Measurements from ENCODE around the gene SARS1. TPM values are rescaled to one million over a fixed set of nuclear protein-coding genes. Genes with fewer than 3 reads are reported as not detected.

SARS1 gene
- total and polyA plus RNA-seq, 2 of the 8 experiments (the other 6 are each of a cell fraction or from before 2014, with no cell fraction given) = 83.1 to 146 TPM

GRCh38 chr1:109184687-109185086, 29.0 kb upstream of the SARS1 start (continued):
- TF ChIP-seq CHD7 (IDR thresholded peaks at IDR 0.05; ENCODE audit: insufficient replicate concordance, low read length) = no peak
- TF ChIP-seq EGR1 (IDR thresholded peaks at IDR 0.05; ENCODE audit: borderline replicate concordance, low read depth, low read length) = no peak
- TF ChIP-seq GTF2F1 (IDR thresholded peaks at IDR 0.05; ENCODE audit: borderline replicate concordance, low read depth, low read length) = no peak
- TF ChIP-seq ATF3 (IDR thresholded peaks at IDR 0.05; ENCODE audit: insufficient read depth, low read depth, low read length) = no peak
- no peak for TF ChIP-seq KDM5A (IDR thresholded peaks at IDR 0.05; ENCODE audit: low read length)
- TF ChIP-seq SIX5 (IDR thresholded peaks at IDR 0.05; ENCODE audit: low read depth, low read length) = no peak
